Brain microvascular endothelial cell (primary cell): ENCODE results near the gene CYTL1.
"Not testable (repeated sequence)": the region's sequence is repeated elsewhere in the genome, so short reads cannot be mapped to it uniquely, and the experiment has no call there.

Source experiments
- DNase-seq: peaks from one replicate; pipeline ENCODE4 v3.0.0-alpha.2; 2020
- H3K27ac ChIP-seq: fragments of 250-450 bp; sonication (Bioruptor Pico); 2 replicates; pipeline ENCODE4 v1.5.1; 2020; ENCODE audit warnings: mild to moderate bottlenecking, moderate library complexity
- H3K27me3 ChIP-seq: fragments of 250-450 bp; sonication (Bioruptor Pico); replicated peaks from 2 replicates; pipeline ENCODE4 v1.5.1; 2020; ENCODE audit warnings: mild to moderate bottlenecking
- H3K36me3 ChIP-seq: fragments of 250-450 bp; sonication (Bioruptor Pico); replicated peaks from 2 replicates; pipeline ENCODE4 v1.5.1; 2020; ENCODE audit warnings: mild to moderate bottlenecking
- H3K4me3 ChIP-seq: 2 replicates; pipeline ENCODE4 v1.5.1; 2011; ENCODE audit warnings: low read depth, mild to moderate bottlenecking, control low read depth, low read length, moderate library complexity
- CTCF ChIP-seq: IDR thresholded peaks from 2 replicates; pipeline ENCODE4 v1.5.1; 2011; ENCODE audit warnings: low read depth, mild to moderate bottlenecking, moderate library complexity, low read length, control low read depth, inconsistent platforms; ENCODE audit errors: missing control alignments
- in situ Hi-C: cut with HindIII; loops from 2 replicates; pipeline ENCODE4 v1.10.0; 2017; ENCODE audit warnings: low sequenced_read_pairs, low pct_ligation_motif_present

CYTL1 gene

DNA sequence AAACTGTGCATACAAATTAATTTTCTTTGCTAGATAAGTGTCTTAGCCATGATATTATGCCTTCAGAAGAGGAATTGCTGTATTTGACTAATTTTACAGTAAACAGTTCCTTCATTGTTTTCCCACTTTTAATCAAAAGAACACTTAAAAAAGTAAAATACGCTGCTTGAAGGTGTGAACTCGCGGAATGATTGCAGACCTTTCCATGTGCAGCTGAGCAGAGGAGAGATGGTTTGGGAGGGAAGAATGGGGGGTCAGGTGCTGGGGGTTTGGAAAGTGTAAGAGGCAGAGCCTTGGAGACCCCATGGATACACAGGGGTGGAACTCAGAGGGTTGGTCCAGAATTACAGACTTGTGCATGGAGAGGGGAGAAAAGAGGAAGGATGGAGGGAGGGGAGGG is 15.3 kb downstream of the CYTL1 start:
- TF ChIP-seq CTCF, result no peak
- Histone ChIP-seq H3K36me3 (no peaks in the 10 kb centered on the region), H3K27me3 (no peaks in the 10 kb centered on the region), H3K4me3 (no peak overlapping the region), H3K27ac (no peak overlapping the region)
- DNase-seq, result no peak
- in situ Hi-C loops, result no loop called here

DNA sequence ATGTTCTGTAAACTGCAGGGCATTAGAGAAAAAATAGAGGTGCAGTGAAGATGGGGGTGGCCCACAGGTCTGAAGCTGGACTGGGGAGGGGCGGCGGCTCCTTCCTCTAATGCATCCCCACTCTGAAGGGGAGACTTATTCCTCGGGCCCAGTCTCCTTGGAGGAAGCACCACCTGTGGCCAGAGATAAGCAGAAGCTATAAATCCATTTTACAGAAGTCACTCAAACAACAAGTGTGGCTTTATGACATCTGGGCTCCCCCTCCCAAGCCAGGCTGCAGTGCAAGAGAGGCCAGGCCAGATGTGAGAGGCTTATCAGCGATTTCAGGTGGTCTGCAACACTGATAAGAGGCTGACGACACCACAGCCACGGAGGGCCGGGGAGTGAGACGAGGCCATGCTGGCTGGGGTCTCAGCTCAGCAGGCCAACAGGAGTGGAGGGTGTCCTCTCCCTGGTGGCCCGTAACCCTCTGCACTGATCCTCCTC is 15.8 kb downstream of the CYTL1 start:
- no peak for DNase-seq
- Histone ChIP-seq H3K36me3 (no peaks in the 10 kb centered on the region), H3K4me3 (no peak overlapping the region), H3K27me3 (no peaks in the 10 kb centered on the region), H3K27ac (no peak overlapping the region)
- TF ChIP-seq CTCF, result no peak
- in situ Hi-C loops, result no loop called here

DNA sequence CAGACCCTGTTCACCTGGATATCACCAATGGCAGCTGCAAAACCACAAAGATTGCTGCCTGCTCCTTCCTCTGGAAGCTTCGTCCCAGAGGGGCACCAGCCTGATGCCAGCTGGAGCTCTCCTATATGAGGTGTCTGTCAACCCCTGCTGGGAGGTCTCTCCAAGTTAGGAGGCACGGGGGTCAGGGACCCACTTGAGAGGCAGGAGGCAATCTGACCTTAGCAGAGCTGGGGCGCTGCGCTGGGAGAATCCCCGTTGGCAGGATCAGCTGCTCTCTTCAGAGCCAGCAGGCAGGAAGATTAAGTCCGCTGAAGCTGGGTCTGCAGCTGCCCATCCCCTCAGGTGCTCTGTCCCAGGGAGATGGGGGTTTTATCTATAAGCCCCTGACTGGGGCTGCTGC is 17.6 kb downstream of the CYTL1 start:
- DNase-seq, in situ Hi-C loops: not testable (repeated sequence)

DNA sequence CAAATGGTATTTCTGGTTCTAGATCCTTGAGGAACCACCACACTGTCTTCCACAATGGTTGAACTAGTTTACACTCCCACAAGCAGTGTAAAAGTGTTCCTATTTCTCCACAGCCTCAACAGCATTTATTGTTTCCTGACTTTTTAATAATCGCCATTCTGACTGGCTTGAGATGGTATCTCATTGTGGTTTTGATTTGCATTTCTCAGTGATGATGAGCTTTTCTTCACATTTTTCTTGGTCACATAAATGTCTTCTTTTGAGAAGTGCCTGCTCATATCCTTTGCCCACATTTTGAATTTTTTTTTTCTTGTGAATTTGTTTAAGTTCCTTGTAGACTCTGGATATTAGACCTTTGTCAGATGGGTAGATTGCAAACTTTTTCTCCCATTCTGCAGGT is 22.3 kb downstream of the CYTL1 start:
- H3K27me3 ChIP-seq, in situ Hi-C loops, DNase-seq, H3K27ac ChIP-seq, H3K36me3 ChIP-seq, H3K4me3 ChIP-seq: not testable (repeated sequence)

More for the DNA sequence above, 17.6 kb downstream of the CYTL1 start:
- H3K4me3 ChIP-seq, H3K36me3 ChIP-seq, H3K27ac ChIP-seq, H3K27me3 ChIP-seq: not testable (repeated sequence)

DNA sequence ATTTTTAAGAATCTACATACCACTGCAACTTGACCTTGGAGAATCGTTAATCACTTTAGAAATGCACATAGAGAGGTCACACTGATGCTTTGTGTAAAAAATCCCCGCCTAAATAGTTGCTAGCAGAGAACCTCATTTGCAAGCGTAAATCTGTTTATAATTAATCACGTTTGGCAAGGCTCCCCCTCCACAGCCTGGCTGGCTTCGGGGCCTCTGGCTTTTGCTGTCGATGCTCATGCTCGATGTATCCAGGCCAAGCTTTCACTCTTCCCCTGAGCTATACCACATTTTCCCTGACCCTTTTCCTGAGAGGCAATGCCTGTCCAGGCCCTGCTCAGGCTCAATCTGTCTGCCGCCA is 23.4 kb downstream of the CYTL1 start:
- Histone ChIP-seq H3K27ac (no peak overlapping the region), H3K36me3 (no peaks in the 10 kb centered on the region), H3K27me3 (no peaks in the 10 kb centered on the region), H3K4me3 (no peak overlapping the region)
- DNase-seq, result no peak
- in situ Hi-C loops, result no loop called here
- no peak for TF ChIP-seq CTCF

GRCh38 chr4:4995103-4995907 is 24.0 kb downstream of the CYTL1 start:
- peak; percentile 44 for DNase-seq
- no peak overlapping the region for H3K27ac ChIP-seq
- H3K36me3 ChIP-seq, result no peaks in the 10 kb centered on the region
- TF ChIP-seq CTCF, result peak; percentile 94
- no peak overlapping the region for H3K4me3 ChIP-seq
- no peaks in the 10 kb centered on the region for H3K27me3 ChIP-seq
- in situ Hi-C loops, result no loop called here
